H1 (cell line): Measurements from ENCODE around the gene KYNU. TPM values are rescaled to one million over a fixed set of nuclear protein-coding genes. Genes with fewer than 3 reads are reported as not detected.
"Not testable (repeated sequence)": the region's sequence is repeated elsewhere in the genome, so short reads cannot be mapped to it uniquely, and the experiment has no call there.

Experiments
- CTCF ChIA-PET: fragments of 300-600 bp; sonication (Branson Sonifier 250); formaldehyde crosslinking; loops from one replicate; lab custom pipeline; 2021; ENCODE audit not compliant: partially characterized antibody; lab: Charles Lee
- POLR2A ChIA-PET: fragments of 300-600 bp; sonication (Branson Sonifier 250); formaldehyde crosslinking; loops from one replicate; lab custom pipeline; 2021; ENCODE audit warnings: inconsistent platforms; ENCODE audit not compliant: partially characterized antibody; lab: Charles Lee
- DNase-seq, 2 experiments: peaks; one replicate each; pipeline versions ENCODE4 v3.0.0 to v3.0.0-alpha.2; 2010 to 2022; ENCODE audit warnings: low spot score in 2 of 2, low read depth in 1 of 2, mixed read lengths in 1 of 2
- FAIRE-seq: peaks from 2 replicates; lab custom pipeline; 2011; peaks lifted over from hg19 to GRCh38; lab: Jason Lieb, UNC
- H2AFZ ChIP-seq: 2 replicates; pipeline ENCODE4 v1.8.1; 2012; ENCODE audit warnings: low read length, inconsistent platforms
- H2AK5ac ChIP-seq: 2 replicates; pipeline ENCODE4 v1.6.1; 2013; ENCODE audit warnings: low read depth, low read length
- H2BK120ac ChIP-seq: replicated peaks from 2 replicates; pipeline ENCODE3; 2013; ENCODE audit warnings: low read depth, low read length, inconsistent platforms
- H2BK12ac ChIP-seq: 2 replicates; pipeline ENCODE4 v1.6.1; 2013; ENCODE audit warnings: low read depth, low read length
- H2BK15ac ChIP-seq: 2 replicates; pipeline ENCODE4 v1.6.1; 2013; ENCODE audit warnings: low read length
- H2BK20ac ChIP-seq: 2 replicates; pipeline ENCODE4 v1.6.1; 2013; ENCODE audit warnings: low read length
- H2BK5ac ChIP-seq: 2 replicates; pipeline ENCODE4 v1.6.1; 2013; ENCODE audit warnings: low read depth, low read length
- H3K14ac ChIP-seq: 2 replicates; pipeline ENCODE4 v1.6.1; 2013; ENCODE audit warnings: inconsistent platforms; ENCODE audit not compliant: insufficient read length
- H3K18ac ChIP-seq: 2 replicates; pipeline ENCODE4 v1.6.1; 2013; ENCODE audit warnings: low read length; ENCODE audit errors: extremely low read depth
- H3K23ac ChIP-seq: 2 replicates; pipeline ENCODE4 v1.6.1; 2013; ENCODE audit warnings: inconsistent platforms; ENCODE audit not compliant: insufficient read length
- H3K23me2 ChIP-seq: 2 replicates; pipeline ENCODE4 v1.6.1; 2013; ENCODE audit warnings: low read depth, low read length
- H3K27ac ChIP-seq: 2 replicates; pipeline ENCODE4 v1.6.1; 2011; ENCODE audit warnings: low read depth, low read length, inconsistent platforms
- H3K27me3 ChIP-seq, 4 experiments: replicated peaks in 1 of 4; 1 replicate in 1 of 4; 2 replicates in 3 of 4; pipeline versions ENCODE4 v1.6.1 to v1.8.1; 2011 to 2013; ENCODE audit warnings: low read length in 3 of 4, mild to moderate bottlenecking in 3 of 4, inconsistent platforms in 2 of 4, mixed read lengths in 2 of 4, moderate library complexity in 1 of 4; ENCODE audit not compliant: control insufficient read depth in 3 of 4, insufficient read depth in 3 of 4; ENCODE audit errors: extremely low read depth in 1 of 4
- H3K36me3 ChIP-seq, 4 experiments: 2 replicates each; pipeline versions ENCODE4 v1.6.1 to v1.8.1; 2011 to 2013; ENCODE audit warnings: mild to moderate bottlenecking in 4 of 4, low read length in 3 of 4, moderate library complexity in 2 of 4, control low read depth in 1 of 4, inconsistent platforms in 1 of 4; ENCODE audit not compliant: insufficient read depth in 4 of 4, control insufficient read depth in 2 of 4
- H3K4ac ChIP-seq: replicated peaks from 2 replicates; pipeline ENCODE3; 2013; ENCODE audit warnings: low read length, low read depth, mixed read lengths, inconsistent platforms; ENCODE audit not compliant: insufficient read length
- H3K4me1 ChIP-seq, 4 experiments: replicated peaks in 1 of 4; 1 replicate in 1 of 4; 2 replicates in 3 of 4; pipeline versions ENCODE4 v1.6.1 to v1.8.1; 2011 to 2013; ENCODE audit warnings: low read length in 3 of 4, inconsistent platforms in 2 of 4, mixed read lengths in 1 of 4; ENCODE audit not compliant: insufficient read depth in 4 of 4, control insufficient read depth in 3 of 4
- H3K4me2 ChIP-seq, 2 experiments: 2 replicates each; pipeline versions ENCODE4 v1.6.1 to v1.8.1; 2011 to 2013; ENCODE audit warnings: low read depth in 2 of 2, low read length in 2 of 2, control low read depth in 1 of 2, inconsistent platforms in 1 of 2, mild to moderate bottlenecking in 1 of 2; ENCODE audit not compliant: insufficient read depth in 1 of 2
- H3K4me3 ChIP-seq, 4 experiments: fragments of 200-600, 300-600 bp in 1 of 4; sonication (generic), shearing (Covaris generic), sonication (Bioruptor Twin) in 1 of 4; 2 replicates each; pipeline versions ENCODE4 v1.5.1 to v1.8.1; 2011 to 2016; ENCODE audit warnings: low read length in 4 of 4, low read depth in 3 of 4, control low read depth in 2 of 4, inconsistent platforms in 2 of 4, mild to moderate bottlenecking in 2 of 4, mixed read lengths in 1 of 4, moderate library complexity in 1 of 4; ENCODE audit not compliant: insufficient read depth in 2 of 4; ENCODE audit errors: extremely low read depth in 1 of 4
- H3K56ac ChIP-seq: replicated peaks from 2 replicates; pipeline ENCODE3; 2013; ENCODE audit warnings: low read depth, mild to moderate bottlenecking, mixed read lengths, low read length, inconsistent platforms; ENCODE audit not compliant: insufficient read length
- H3K79me1 ChIP-seq: 2 replicates; pipeline ENCODE4 v1.6.1; 2013; ENCODE audit warnings: low read depth, low read length, control low read depth
- H3K79me2 ChIP-seq, 2 experiments: 2 replicates each; pipeline versions ENCODE4 v1.6.1 to v1.8.1; 2012 to 2013; ENCODE audit warnings: low read length in 2 of 2, mild to moderate bottlenecking in 2 of 2, inconsistent platforms in 1 of 2; ENCODE audit not compliant: insufficient read depth in 2 of 2, control insufficient read depth in 1 of 2
- H3K9ac ChIP-seq, 4 experiments: replicated peaks in 1 of 4; 1 replicate in 1 of 4; 2 replicates in 3 of 4; pipeline versions ENCODE4 v1.6.1 to v1.8.1; 2011 to 2013; ENCODE audit warnings: low read depth in 3 of 4, low read length in 3 of 4, control low read depth in 2 of 4, mild to moderate bottlenecking in 2 of 4, moderate library complexity in 2 of 4, inconsistent platforms in 1 of 4; ENCODE audit errors: extremely low read depth in 1 of 4
- H3K9me3 ChIP-seq, 2 experiments: 2 replicates each; pipeline versions ENCODE4 v1.6.1 to v1.8.1; 2012 to 2013; ENCODE audit warnings: mild to moderate bottlenecking in 2 of 2, moderate library complexity in 2 of 2, control low read depth in 1 of 2, inconsistent platforms in 1 of 2, low read depth in 1 of 2, low read length in 1 of 2, mixed read lengths in 1 of 2; ENCODE audit not compliant: insufficient read depth in 2 of 2
- H4K20me1 ChIP-seq, 2 experiments: replicated peaks in 1 of 2; 2 replicates each; pipeline versions ENCODE3 to v1.8.1; 2011 to 2013; ENCODE audit warnings: inconsistent platforms in 2 of 2, low read length in 2 of 2, mild to moderate bottlenecking in 1 of 2; ENCODE audit not compliant: insufficient read depth in 2 of 2, control insufficient read depth in 1 of 2
- H4K5ac ChIP-seq: 2 replicates; pipeline ENCODE4 v1.6.1; 2013; ENCODE audit warnings: low read length, low read depth, mixed read lengths, inconsistent platforms; ENCODE audit not compliant: insufficient read length
- H4K8ac ChIP-seq: 2 replicates; pipeline ENCODE4 v1.8.0; 2013; ENCODE audit warnings: mild to moderate bottlenecking, moderate library complexity, low read length, inconsistent platforms; ENCODE audit not compliant: insufficient read depth; ENCODE audit errors: extremely low read depth
- H4K91ac ChIP-seq: replicated peaks from 2 replicates; pipeline ENCODE3; 2013; ENCODE audit warnings: low read length, mixed read lengths, inconsistent platforms; ENCODE audit not compliant: insufficient read length
- BCL11A ChIP-seq, 2 experiments: IDR thresholded peaks; one replicate each; pipeline ENCODE4 v1.6.1; 2011; ENCODE audit warnings: low read depth in 2 of 2, low read length in 2 of 2, mild to moderate bottlenecking in 2 of 2
- CREB1 ChIP-seq: IDR thresholded peaks from 2 replicates; pipeline ENCODE4 v1.6.1; 2012; ENCODE audit warnings: inconsistent platforms
- HDAC6 ChIP-seq: IDR thresholded peaks from one replicate; pipeline ENCODE4 v1.7.1; 2012; ENCODE audit warnings: low read depth, mild to moderate bottlenecking, inconsistent platforms, low read length, moderate library complexity
- RNF2 ChIP-seq: fragments of 200-900, 300-1000 bp; sonication (generic); IDR thresholded peaks from 2 replicates; pipeline ENCODE4 v1.7.1; 2016; ENCODE audit warnings: borderline replicate concordance, low read depth, mild to moderate bottlenecking, antibody characterized with exemption, low read length; ENCODE audit not compliant: poor library complexity, severe bottlenecking; ENCODE audit errors: missing control alignments
- TCF12 ChIP-seq: IDR thresholded peaks from 2 replicates; pipeline ENCODE4 v1.6.1; 2011; ENCODE audit warnings: low read depth, mild to moderate bottlenecking, low read length
- WGBS, 2 experiments: shearing (Covaris generic) in 1 of 2; methylation state at CpG; one replicate each; pipeline versions ENCODE4 v1.1.6 to v1.1.7; 2013 to 2015; ENCODE audit warnings: low lambda C conversion rate in 2 of 2, mixed read lengths in 2 of 2, inconsistent platforms in 1 of 2, low coverage in 1 of 2, missing lambda C conversion rate in 1 of 2; ENCODE audit not compliant: insufficient replicate concordance in 2 of 2, insufficient coverage in 1 of 2, insufficient read length in 1 of 2; ENCODE audit errors: extremely low coverage in 1 of 2, missing lambda C conversion rate in 1 of 2; 5-methylcytosine and 5-hydroxymethylcytosine counted together
- polyA plus RNA-seq, 7 experiments: library from polyadenylated mRNA; depleted of rRNA in 3 of 7; stranded (reverse) in 5 of 7; unstranded in 2 of 7; fragments of >200 nt in 5 of 7; fragments of 200-250 nt in 2 of 7; gene quantifications; 1 replicate in 5 of 7; 2 replicates in 1 of 7; 4 replicates in 1 of 7; pipeline versions ENCODE4 v1.2.1 to v1.2.3, GENCODE V29; 2011 to 2013; ENCODE audit warnings: missing spikeins in 2 of 7, mixed read lengths in 2 of 7
- total RNA-seq: library from RNA; stranded (reverse); fragmentation: NEBNext Ultra II Directional; extraction: Animal tissue kit (Norgen Biotek cat#: 25700); gene quantifications from 2 replicates; pipeline ENCODE4 v1.2.1, GENCODE V29; 2021
- TF ChIP-seq, protein P1 (sequence below): IDR thresholded peaks from 2 replicates; pipeline ENCODE4 v1.6.1; 2011; ENCODE audit warnings: low read depth, mild to moderate bottlenecking, low read length; ENCODE audit not compliant: insufficient read depth

The KYNU gene
- total and polyA plus RNA-seq, 2 of the 8 experiments (the other 6 are each of a cell fraction or from before 2014, with no cell fraction given), result 0.09 to 0.13 TPM

DNA sequence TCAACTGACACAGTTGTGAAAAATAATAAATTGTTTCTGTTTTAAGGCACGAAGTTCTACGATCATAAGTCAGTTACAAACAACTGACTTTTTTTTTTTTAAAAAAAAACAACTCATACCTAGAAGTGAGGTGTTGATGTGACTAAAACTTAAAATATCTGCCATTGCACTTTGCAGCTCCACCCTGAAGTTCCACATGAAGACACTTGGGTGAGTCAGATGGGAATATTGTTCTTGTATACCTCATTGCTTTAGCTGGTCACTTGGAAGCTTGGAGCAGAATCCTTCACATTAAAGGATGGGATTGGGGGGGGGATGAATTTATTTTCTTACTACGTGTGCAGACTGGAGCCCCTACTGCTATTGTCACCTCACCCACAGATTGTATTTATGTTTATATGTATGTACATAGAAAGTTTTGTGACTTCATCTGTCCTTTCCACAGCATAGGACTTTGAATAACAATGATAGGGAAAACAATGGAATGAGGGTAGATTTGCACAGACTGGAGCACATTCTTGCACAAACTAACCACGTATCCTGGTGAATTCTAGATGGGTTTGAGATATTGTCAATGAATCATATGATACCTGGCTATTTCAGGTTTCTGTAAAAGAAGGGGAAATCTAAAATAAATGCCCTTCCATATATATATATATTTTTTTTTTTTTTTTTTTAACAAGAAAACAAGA is 193.9 kb downstream of the KYNU start (continued):
- TF ChIP-seq HDAC6 (no peak), TCF12 (no peak), BCL11A (IDR thresholded peaks at IDR 0.05; ENCODE audit: low read depth in 2 of 2, low read length in 2 of 2) (no peak), RNF2 (no peak), CREB1 (no peak)
- TF ChIP-seq, protein P1, sequence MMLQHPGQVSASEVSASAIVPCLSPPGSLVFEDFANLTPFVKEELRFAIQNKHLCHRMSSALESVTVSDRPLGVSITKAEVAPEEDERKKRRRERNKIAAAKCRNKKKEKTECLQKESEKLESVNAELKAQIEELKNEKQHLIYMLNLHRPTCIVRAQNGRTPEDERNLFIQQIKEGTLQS, result no peak

GRCh38 chr2:143074913-143075312 is 197.4 kb downstream of the KYNU start:
- H2BK5ac ChIP-seq, H3K27me3 ChIP-seq, H4K20me1 ChIP-seq, H4K91ac ChIP-seq, H2BK15ac ChIP-seq, H3K23me2 ChIP-seq, H3K4ac ChIP-seq, H2AK5ac ChIP-seq, H3K79me1 ChIP-seq, H3K4me2 ChIP-seq, H3K4me1 ChIP-seq, H3K79me2 ChIP-seq, H3K18ac ChIP-seq, H3K27ac ChIP-seq, H4K8ac ChIP-seq, DNase-seq, H3K9ac ChIP-seq, H2BK12ac ChIP-seq, H2BK20ac ChIP-seq, CTCF ChIA-PET, H3K23ac ChIP-seq, FAIRE-seq, H2BK120ac ChIP-seq, POLR2A ChIA-PET, H4K5ac ChIP-seq, H3K36me3 ChIP-seq, H3K14ac ChIP-seq, H2AFZ ChIP-seq, H3K4me3 ChIP-seq, H3K56ac ChIP-seq: not testable (repeated sequence)
- WGBS, 2 experiments, result 93% methylated on average over 2 of the region's 2 CpGs; no CpG with 5 or more reads in 1 of the 2 experiments
- peaks cover 8 to 13% of the 10 kb centered on the region in 2 experiments for H3K9me3 ChIP-seq
